Mesendoderm (in vitro differentiated cells): ENCODE results near the gene OGT.

Experiments used
- DNase-seq: peaks from one replicate; pipeline ENCODE4 v3.0.0; 2013
- H2AK5ac ChIP-seq: 2 replicates; pipeline ENCODE4 v1.6.1; 2013; ENCODE audit warnings: low read length, inconsistent platforms
- H2BK120ac ChIP-seq: 2 replicates; pipeline ENCODE4 v1.6.1; 2013; ENCODE audit warnings: low read depth, mild to moderate bottlenecking, low read length, moderate library complexity, mixed read lengths
- H2BK15ac ChIP-seq: replicated peaks from 2 replicates; pipeline ENCODE4 v1.6.1; 2013; ENCODE audit warnings: low read depth, mild to moderate bottlenecking, moderate library complexity
- H2BK5ac ChIP-seq: 2 replicates; pipeline ENCODE4 v1.6.1; 2013; ENCODE audit warnings: low read length, inconsistent platforms
- H3K18ac ChIP-seq: 2 replicates; pipeline ENCODE4 v1.6.1; 2013; ENCODE audit warnings: mild to moderate bottlenecking, low read length, mixed read lengths
- H3K23ac ChIP-seq: one replicate; pipeline ENCODE4 v1.6.1; 2013; ENCODE audit warnings: low read length
- H3K27ac ChIP-seq: 2 replicates; pipeline ENCODE4 v1.5.1; 2013; ENCODE audit warnings: low read depth, mild to moderate bottlenecking, inconsistent platforms, low read length, moderate library complexity
- H3K27me3 ChIP-seq: 2 replicates; pipeline ENCODE4 v1.6.1; 2013; ENCODE audit warnings: low read length, control low read depth, mild to moderate bottlenecking, inconsistent platforms; ENCODE audit not compliant: insufficient read depth, poor library complexity
- H3K36me3 ChIP-seq: 2 replicates; pipeline ENCODE4 v1.6.1; 2013; ENCODE audit warnings: low read length, inconsistent platforms; ENCODE audit not compliant: control insufficient read depth, insufficient read depth
- H3K4ac ChIP-seq: one replicate; pipeline ENCODE4 v1.6.1; 2013; ENCODE audit warnings: low read depth, mild to moderate bottlenecking, low read length, moderate library complexity
- H3K4me1 ChIP-seq: 2 replicates; pipeline ENCODE4 v1.6.1; 2013; ENCODE audit warnings: low read depth, low read length, inconsistent platforms; ENCODE audit not compliant: control insufficient read depth
- H3K4me2 ChIP-seq: 2 replicates; pipeline ENCODE4 v1.6.1; 2013; ENCODE audit warnings: low read length
- H3K4me3 ChIP-seq: 2 replicates; pipeline ENCODE4 v1.5.1; 2013; ENCODE audit warnings: mild to moderate bottlenecking, low read length
- H3K56ac ChIP-seq: one replicate; pipeline ENCODE4 v1.6.1; 2013; ENCODE audit warnings: low read length
- H3K79me1 ChIP-seq: 2 replicates; pipeline ENCODE4 v1.6.1; 2013; ENCODE audit warnings: low read length, inconsistent platforms
- H3K79me2 ChIP-seq: 2 replicates; pipeline ENCODE4 v1.6.1; 2013; ENCODE audit warnings: mild to moderate bottlenecking, low read length; ENCODE audit not compliant: control insufficient read depth, insufficient read depth
- H3K9ac ChIP-seq: 2 replicates; pipeline ENCODE4 v1.6.1; 2013; ENCODE audit warnings: low read length, inconsistent platforms
- H4K5ac ChIP-seq: one replicate; pipeline ENCODE4 v1.6.1; 2013; ENCODE audit warnings: low read length
- H4K8ac ChIP-seq: one replicate; pipeline ENCODE4 v1.6.1; 2013; ENCODE audit warnings: low read depth, mild to moderate bottlenecking, control low read depth, low read length, moderate library complexity
- WGBS: extraction: QIAGEN DNeasy Blood & Tissue Kit; methylation state at CpG from one replicate; pipeline ENCODE4 v1.1.7; 2013; ENCODE audit warnings: low lambda C conversion rate, missing lambda C conversion rate; ENCODE audit not compliant: insufficient coverage; ENCODE audit errors: extremely low coverage; 5-methylcytosine and 5-hydroxymethylcytosine counted together

OGT gene

DNA sequence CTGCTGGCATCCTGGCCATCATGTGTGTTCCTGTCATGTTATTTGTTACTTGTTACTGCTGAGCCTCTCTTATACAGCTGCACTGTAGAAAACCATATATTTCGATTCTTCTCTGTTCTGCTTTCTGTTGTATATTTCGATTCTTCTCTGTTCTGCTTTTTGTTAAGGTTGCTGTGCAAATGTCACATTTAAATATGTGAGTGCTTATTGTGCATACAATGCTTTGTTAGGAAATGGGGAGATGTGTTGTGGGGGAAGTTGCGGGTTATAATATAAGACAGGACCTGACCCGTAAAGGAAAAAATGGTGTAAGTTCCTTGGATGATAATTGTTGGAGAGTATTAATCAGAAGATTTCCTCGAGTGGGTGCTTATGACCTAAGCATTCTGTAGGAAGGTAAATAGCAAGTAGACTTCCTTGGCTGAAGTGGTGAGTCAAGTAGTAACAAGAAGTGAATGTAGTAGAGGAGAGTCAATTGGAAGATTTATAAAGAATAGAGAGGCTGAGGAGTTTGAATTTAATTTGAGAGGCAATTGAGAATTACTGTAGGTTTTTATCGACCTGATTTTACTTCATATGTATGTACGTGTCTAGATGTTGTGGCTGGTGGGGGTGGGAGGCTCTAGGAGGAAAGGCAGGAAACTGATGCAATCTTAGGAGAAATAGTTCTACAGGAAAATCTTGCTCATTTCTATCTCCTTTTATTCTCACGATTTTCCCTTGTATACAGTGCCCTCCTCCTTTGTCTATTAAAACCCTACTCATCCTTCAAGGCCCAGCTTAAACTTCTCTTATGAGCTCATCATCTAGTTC, 8.5 kb downstream of the OGT start:
- whole genome bisulfite sequencing, result 100% methylated on average over 2 of the region's 8 CpGs
- Histone ChIP-seq H4K5ac (no peak overlapping the region), H3K27me3 (no peaks in the 10 kb centered on the region), H3K4me1 (no peaks in the 10 kb centered on the region), H4K8ac (no peak overlapping the region), H3K27ac (no peak overlapping the region), H2BK15ac (no peak overlapping the region), H2AK5ac (no peak overlapping the region), H3K79me1 (no peaks in the 10 kb centered on the region), H3K56ac (no peak overlapping the region), H3K4me3 (no peak overlapping the region), H3K4ac (no peak overlapping the region), H2BK5ac (no peak overlapping the region), H3K36me3 (no peaks in the 10 kb centered on the region), H3K79me2 (peaks cover 72% of the 10 kb centered on the region), H3K18ac (no peak overlapping the region), H3K9ac (no peak overlapping the region), H3K23ac (no peak overlapping the region), H2BK120ac (no peak overlapping the region), H3K4me2 (no peak overlapping the region)
- DNase-seq, result no peak

DNA sequence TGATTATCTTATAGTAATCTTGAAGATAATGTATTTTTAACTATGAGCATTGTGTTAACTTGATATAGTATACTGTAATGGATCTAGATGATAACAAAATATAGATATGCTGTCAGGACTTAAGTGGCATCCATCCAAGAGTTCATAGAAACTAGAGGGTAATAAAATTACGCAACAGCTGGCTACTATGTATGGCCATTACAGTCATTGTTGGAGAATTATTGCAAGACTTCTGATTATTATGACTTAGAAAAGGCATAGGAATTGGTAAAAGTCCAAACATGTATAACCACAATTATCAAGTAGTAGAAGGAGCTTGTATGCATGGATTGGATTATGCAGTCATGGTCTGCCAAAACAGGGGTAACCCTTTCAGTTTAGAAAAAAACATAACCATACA, 9.5 kb downstream of the OGT start:
- Histone ChIP-seq H3K4me1 (no peaks in the 10 kb centered on the region), H3K18ac (no peak overlapping the region), H3K36me3 (peaks cover 2% of the 10 kb centered on the region), H4K8ac (no peak overlapping the region), H3K9ac (no peak overlapping the region), H3K27ac (no peak overlapping the region), H2AK5ac (no peak overlapping the region), H2BK120ac (no peak overlapping the region), H3K79me2 (peaks cover 72% of the 10 kb centered on the region), H3K56ac (no peak overlapping the region), H3K4me3 (no peak overlapping the region), H3K23ac (no peak overlapping the region), H3K27me3 (no peaks in the 10 kb centered on the region), H3K4me2 (no peak overlapping the region), H3K4ac (no peak overlapping the region), H2BK5ac (no peak overlapping the region), H4K5ac (no peak overlapping the region), H2BK15ac (no peak overlapping the region), H3K79me1 (no peaks in the 10 kb centered on the region)
- DNase-seq, result no peak
- WGBS, result no CpG with 5 or more reads among the region's 1 CpG

GRCh38 chrX:71542825-71543224, 9.9 kb downstream of the OGT start:
- Histone ChIP-seq H4K5ac (no peak overlapping the region), H3K18ac (no peak overlapping the region), H2BK5ac (no peak overlapping the region), H3K4me2 (no peak overlapping the region), H2AK5ac (no peak overlapping the region), H3K27me3 (no peaks in the 10 kb centered on the region), H3K56ac (no peak overlapping the region), H3K9ac (no peak overlapping the region), H3K4ac (no peak overlapping the region), H2BK120ac (no peak overlapping the region), H3K4me3 (no peak overlapping the region), H4K8ac (no peak overlapping the region), H3K79me2 (peaks cover 70% of the 10 kb centered on the region), H3K27ac (no peak overlapping the region), H3K36me3 (peaks cover 2% of the 10 kb centered on the region), H3K4me1 (no peaks in the 10 kb centered on the region), H2BK15ac (no peak overlapping the region), H3K79me1 (no peaks in the 10 kb centered on the region), H3K23ac (no peak overlapping the region)
- DNase-seq, result no peak
- WGBS, result no CpG with 5 or more reads among the region's 2 CpGs

DNA sequence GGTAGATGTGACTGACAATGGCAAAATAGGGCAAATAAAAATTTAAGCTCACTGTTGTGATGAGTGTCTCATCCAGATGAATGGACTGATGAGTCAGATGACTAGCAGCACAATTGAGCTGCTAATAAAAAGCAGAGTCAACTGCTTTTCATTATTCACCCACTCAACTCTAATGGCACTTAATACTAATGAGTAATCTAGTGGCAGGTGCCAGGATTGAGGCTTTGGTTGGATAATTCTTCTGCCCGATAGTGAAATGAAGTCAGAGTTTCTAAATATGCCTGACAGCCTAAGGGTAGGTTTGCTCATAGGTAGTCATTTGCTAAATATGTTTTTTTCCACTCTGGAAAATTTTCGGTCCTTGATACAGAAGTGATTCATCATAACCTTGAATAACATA, 10.4 kb downstream of the OGT start:
- no peak overlapping the region for H3K4me3 ChIP-seq
- H2AK5ac ChIP-seq, result no peak overlapping the region
- H2BK120ac ChIP-seq, result no peak overlapping the region
- peaks cover 72% of the 10 kb centered on the region for H3K79me2 ChIP-seq
- no peak overlapping the region for H3K23ac ChIP-seq
- no peaks in the 10 kb centered on the region for H3K27me3 ChIP-seq
- no peak overlapping the region for H4K5ac ChIP-seq
- no peaks in the 10 kb centered on the region for H3K4me1 ChIP-seq
- H3K4me2 ChIP-seq, result no peak overlapping the region
- WGBS, result no CpG with 5 or more reads among the region's 2 CpGs
- no peak overlapping the region for H3K18ac ChIP-seq
- H2BK15ac ChIP-seq, result no peak overlapping the region
- H3K36me3 ChIP-seq, result peaks cover 2% of the 10 kb centered on the region
- H3K9ac ChIP-seq, result no peak overlapping the region
- no peak overlapping the region for H3K56ac ChIP-seq
- DNase-seq, result no peak
- no peak overlapping the region for H2BK5ac ChIP-seq
- H4K8ac ChIP-seq, result no peak overlapping the region
- H3K4ac ChIP-seq, result no peak overlapping the region
- no peak overlapping the region for H3K27ac ChIP-seq
- H3K79me1 ChIP-seq, result no peaks in the 10 kb centered on the region

- no peak overlapping the region for H3K9ac ChIP-seq
- H3K23ac ChIP-seq, result no peak overlapping the region
- H2AK5ac ChIP-seq, result no peak overlapping the region
- H4K8ac ChIP-seq, result no peak overlapping the region
- H3K27me3 ChIP-seq, result no peaks in the 10 kb centered on the region
- no peak overlapping the region for H3K27ac ChIP-seq
- no peak overlapping the region for H3K4me2 ChIP-seq
- H3K18ac ChIP-seq, result no peak overlapping the region
- no peak overlapping the region for H3K56ac ChIP-seq
- H2BK5ac ChIP-seq, result no peak overlapping the region
- peaks cover 2% of the 10 kb centered on the region for H3K36me3 ChIP-seq
- no peaks in the 10 kb centered on the region for H3K79me1 ChIP-seq
- no peak for DNase-seq
- H4K5ac ChIP-seq, result no peak overlapping the region
- H3K79me2 ChIP-seq, result peaks cover 62% of the 10 kb centered on the region
- H2BK120ac ChIP-seq, result no peak overlapping the region
- H3K4me1 ChIP-seq, result no peaks in the 10 kb centered on the region
- no peak overlapping the region for H3K4ac ChIP-seq
- no peak overlapping the region for H3K4me3 ChIP-seq
- WGBS, result no CpG with 5 or more reads among the region's 7 CpGs
- H2BK15ac ChIP-seq, result no peak overlapping the region
Observed at GRCh38 chrX:71545364-71545763, 12.5 kb downstream of the OGT start.

GRCh38 chrX:71546879-71547278, 14.0 kb downstream of the OGT start:
- Histone ChIP-seq H3K23ac (no peak overlapping the region), H3K9ac (no peak overlapping the region), H3K27me3 (no peaks in the 10 kb centered on the region), H3K4ac (no peak overlapping the region), H3K18ac (no peak overlapping the region), H2AK5ac (no peak overlapping the region), H3K56ac (no peak overlapping the region), H3K27ac (no peak overlapping the region), H3K4me1 (no peaks in the 10 kb centered on the region), H4K5ac (no peak overlapping the region), H3K79me2 (peaks cover 49% of the 10 kb centered on the region), H3K4me2 (no peak overlapping the region), H3K79me1 (no peaks in the 10 kb centered on the region), H3K36me3 (peaks cover 2% of the 10 kb centered on the region), H2BK5ac (no peak overlapping the region), H2BK120ac (no peak overlapping the region), H2BK15ac (no peak overlapping the region), H3K4me3 (no peak overlapping the region), H4K8ac (no peak overlapping the region)
- WGBS, result no CpG with 5 or more reads among the region's 13 CpGs
- DNase-seq, result no peak
